HCT116 (cell line): ENCODE measurements around the gene DNAH9. TPM values are rescaled to one million over a fixed set of nuclear protein-coding genes. Genes with fewer than 3 reads are reported as not detected.

Experiments
- ATAC-seq: fragments of 200-7000 bp; cut with Tn5 transposase; 2 replicates; pipeline ENCODE4 v1.9.1; 2020; ENCODE audit warnings: mild to moderate bottlenecking, moderate library complexity
- BruUV-seq: library from RNA; stranded (reverse); fragments of 400-500 nt; replicated peaks from 2 replicates; lab custom pipeline; 2021; lab: Mats Ljungman, UMichigan
- CTCF ChIA-PET: fragments of 300-600 bp; sonication (Branson Sonifier 250); formaldehyde crosslinking; loops from one replicate; lab custom pipeline; 2021; ENCODE audit warnings: antibody characterized with exemption; lab: Charles Lee
- POLR2A ChIA-PET: fragments of 300-600, 350-600 bp; sonication (Branson Sonifier 250); formaldehyde crosslinking; loops from one replicate; lab custom pipeline; 2021; ENCODE audit warnings: antibody characterized with exemption; lab: Charles Lee
- RAD21 ChIA-PET, 2 experiments: fragments of 300-600 bp; sonication (Branson Sonifier 250); formaldehyde crosslinking; loops; one replicate each; lab custom pipeline; 2023; ENCODE audit warnings: low total read pairs in 2 of 2; ENCODE audit not compliant: uncharacterized antibody in 2 of 2, unreplicated experiment in 2 of 2, low non-redundant PET in 1 of 2; lab: Charles Lee
- DNase-seq: peaks from one replicate; pipeline ENCODE4 v3.0.0-alpha.2; 2010; ENCODE audit warnings: low read depth, low spot score
- H2AFZ ChIP-seq: fragments of 200-600 bp; shearing (Covaris generic), sonication (generic); 2 replicates; pipeline ENCODE4 v1.6.1; 2017; ENCODE audit warnings: low read depth, mixed run types, mixed read lengths, antibody characterized with exemption, low read length; ENCODE audit not compliant: poor library complexity, severe bottlenecking
- H3K27ac ChIP-seq: 2 replicates; pipeline ENCODE4 v1.5.1; 2012; ENCODE audit warnings: low read depth, low read length
- H3K27me3 ChIP-seq: fragments of 200-600 bp; sonication (generic); 2 replicates; pipeline ENCODE4 v1.6.1; 2016; ENCODE audit warnings: mixed run types, low read length, mixed read lengths; ENCODE audit not compliant: insufficient read depth
- H3K36me3 ChIP-seq, 2 experiments: fragments of 200-500 bp in 1 of 2; fragments of 200-600 bp in 1 of 2; sonication (Bioruptor generic) in 1 of 2; sonication (generic) in 1 of 2; 2 replicates each; pipeline versions ENCODE4 v1.5.1 to v1.6.1; 2014 to 2016; ENCODE audit warnings: low read length in 2 of 2, inconsistent platforms in 1 of 2, mixed read lengths in 1 of 2, mixed run types in 1 of 2; ENCODE audit not compliant: insufficient read depth in 2 of 2, control insufficient read depth in 1 of 2
- H3K4me1 ChIP-seq, 2 experiments: fragments of 200-600 bp in 1 of 2; sonication (generic) in 1 of 2; 2 replicates each; pipeline versions ENCODE4 v1.5.1 to v1.6.1; 2012 to 2017; ENCODE audit warnings: low read length in 2 of 2, inconsistent platforms in 1 of 2, mild to moderate bottlenecking in 1 of 2, mixed read lengths in 1 of 2, mixed run types in 1 of 2, moderate library complexity in 1 of 2; ENCODE audit not compliant: insufficient read depth in 2 of 2, control insufficient read depth in 1 of 2
- H3K4me2 ChIP-seq: fragments of 200-600 bp; sonication (generic); 2 replicates; pipeline ENCODE4 v1.6.1; 2017; ENCODE audit warnings: mixed run types, low read length, mixed read lengths
- H3K4me3 ChIP-seq, 2 experiments: fragments of 200-600 bp in 1 of 2; sonication (generic) in 1 of 2; replicated peaks in 1 of 2; 2 replicates each; pipeline ENCODE4 v1.5.1; 2011 to 2016; ENCODE audit warnings: low read length in 2 of 2, control low read depth in 1 of 2, low read depth in 1 of 2, mild to moderate bottlenecking in 1 of 2, mixed read lengths in 1 of 2, mixed run types in 1 of 2
- H3K79me2 ChIP-seq: fragments of 200-600 bp; sonication (generic); 2 replicates; pipeline ENCODE4 v1.6.1; 2017; ENCODE audit warnings: mild to moderate bottlenecking, mixed run types, low read length, moderate library complexity, mixed read lengths; ENCODE audit not compliant: insufficient read depth
- H3K9ac ChIP-seq: fragments of 200-600 bp; sonication (generic); 2 replicates; pipeline ENCODE4 v1.6.1; 2016; ENCODE audit warnings: low read length, mixed read lengths
- H3K9me2 ChIP-seq: fragments of 200-600 bp; sonication (generic), shearing (Covaris generic); 2 replicates; pipeline ENCODE4 v1.6.1; 2017; ENCODE audit warnings: mixed run types, mild to moderate bottlenecking, moderate library complexity; ENCODE audit not compliant: insufficient read depth
- H3K9me3 ChIP-seq, 2 experiments: fragments of 200-500 bp in 1 of 2; fragments of 200-600 bp in 1 of 2; sonication (Bioruptor generic) in 1 of 2; sonication (generic) in 1 of 2; 2 replicates each; pipeline ENCODE4 v1.6.1; 2014 to 2017; ENCODE audit warnings: low read length in 2 of 2, mixed read lengths in 2 of 2, inconsistent platforms in 1 of 2, low read depth in 1 of 2, mild to moderate bottlenecking in 1 of 2, mixed run types in 1 of 2, moderate library complexity in 1 of 2; ENCODE audit not compliant: control insufficient read depth in 1 of 2, insufficient read depth in 1 of 2
- H4K20me1 ChIP-seq: fragments of 200-600 bp; sonication (generic), shearing (Covaris generic); 2 replicates; pipeline ENCODE4 v1.6.1; 2017; ENCODE audit warnings: mixed run types, mild to moderate bottlenecking, moderate library complexity; ENCODE audit not compliant: insufficient read depth
- CBX3 ChIP-seq: IDR thresholded peaks from 2 replicates; pipeline ENCODE4 v1.6.1; 2012; ENCODE audit warnings: low read depth
- CEBPB ChIP-seq: IDR thresholded peaks from 2 replicates; pipeline ENCODE4 v1.6.1; 2012; ENCODE audit warnings: low read depth
- EZH2 ChIP-seq: fragments of 200-600 bp; sonication (generic); IDR thresholded peaks from 2 replicates; pipeline ENCODE4 v1.6.1; 2017; ENCODE audit warnings: antibody characterized with exemption, mixed run types
- FOSL1 ChIP-seq: IDR thresholded peaks from 2 replicates; pipeline ENCODE4 v1.6.1; 2012; ENCODE audit warnings: low read depth
- POLR2A ChIP-seq: IDR thresholded peaks from 2 replicates; pipeline ENCODE4 v1.7.0; 2011; ENCODE audit warnings: borderline replicate concordance; ENCODE audit not compliant: insufficient read depth, insufficient read length; ENCODE audit errors: extremely low read depth
- POLR2AphosphoS5 ChIP-seq: IDR thresholded peaks from 2 replicates; pipeline ENCODE4 v1.6.1; 2011; ENCODE audit warnings: mild to moderate bottlenecking, low read depth, low read length, moderate library complexity
- RAD21 ChIP-seq: IDR thresholded peaks from 2 replicates; pipeline ENCODE4 v1.6.1; 2012; ENCODE audit warnings: low read depth, mild to moderate bottlenecking
- SIN3A ChIP-seq: IDR thresholded peaks from 2 replicates; pipeline ENCODE4 v1.6.1; 2012; ENCODE audit warnings: low read depth
- SRF ChIP-seq: IDR thresholded peaks from 2 replicates; pipeline ENCODE4 v1.6.1; 2012; ENCODE audit warnings: low read depth
- TCF7L2 ChIP-seq: IDR thresholded peaks from 2 replicates; pipeline ENCODE4 v1.7.0; 2011; ENCODE audit warnings: borderline replicate concordance, inconsistent platforms; ENCODE audit not compliant: insufficient read depth, insufficient read length; ENCODE audit errors: extremely low read depth
- YY1 ChIP-seq: IDR thresholded peaks from 2 replicates; pipeline ENCODE4 v1.6.1; 2011; ENCODE audit warnings: low read length, low read depth, moderate library complexity, mild to moderate bottlenecking; ENCODE audit not compliant: insufficient replicate concordance; ENCODE audit errors: extremely low read depth
- ZBTB33 ChIP-seq: IDR thresholded peaks from 2 replicates; pipeline ENCODE4 v1.6.1; 2011; ENCODE audit warnings: mild to moderate bottlenecking, low read length, moderate library complexity; ENCODE audit not compliant: insufficient replicate concordance; ENCODE audit errors: extremely low read depth
- intact Hi-C: fragments of 100-400 bp; cut with micrococcal nuclease; formaldehyde crosslinking; loops from 2 replicates; pipeline ENCODE4 v1.10.0; 2022
- total RNA-seq: library from RNA; stranded (reverse); gene quantifications from one replicate; pipeline ENCODE4 v1.2.1, GENCODE V29; 2021; ENCODE audit not compliant: unreplicated experiment

DNAH9 gene
- total RNA-seq, 1 experiment from 2014 or later, result not detected

GRCh38 chr17:11853321-11854151 lies 255.3 kb downstream of the DNAH9 start (continued):
- no peak for TF ChIP-seq TCF7L2
- TF ChIP-seq RAD21, result no peak
- TF ChIP-seq CBX3, result no peak
- no peak for TF ChIP-seq ZBTB33
- no peak for TF ChIP-seq POLR2A

GRCh38 chr17:11855306-11855705 lies 257.0 kb downstream of the DNAH9 start:
- Histone ChIP-seq H4K20me1 (no peaks in the 10 kb centered on the region), H3K4me1 (no peaks in the 10 kb centered on the region), H3K9me2 (no peaks in the 10 kb centered on the region), H3K9ac (no peak overlapping the region), H3K27me3 (no peaks in the 10 kb centered on the region), H3K27ac (no peak overlapping the region), H3K36me3 (no peaks in the 10 kb centered on the region), H3K79me2 (no peaks in the 10 kb centered on the region), H3K4me3 (no peak overlapping the region), H3K4me2 (no peak overlapping the region), H3K9me3 (no peaks in the 10 kb centered on the region), H2AFZ (no peak overlapping the region)
- TF ChIP-seq SRF (no peak), YY1 (no peak), CBX3 (no peak), CEBPB (no peak), EZH2 (no peak), POLR2AphosphoS5 (no peak), SIN3A (no peak), TCF7L2 (no peak), FOSL1 (no peak), RAD21 (no peak)
- BruUV-seq, result no TSS peak
- no peak for ATAC-seq
- CTCF ChIA-PET, result no interaction called here
- RAD21 ChIA-PET, result interaction anchor here in 1 of 2 experiments (0.7 kb wide), 1 partner anchor 19 kb away, joined by 3 read pairs; no protein-coding TSS in a partner anchor
- intact Hi-C loops, result no loop called here
- POLR2A ChIA-PET, result no interaction called here
- DNase-seq, result no peak
